ENCODE results near the gene ANGPTL2.

The ANGPTL2 gene

GRCh38 chr9:127045148-127045547, 77.3 kb downstream of the ANGPTL2 start:
- DNase-seq = no peak

- DNase-seq = no peak
Measured at GRCh38 chr9:127039492-127039891, 82.9 kb downstream of the ANGPTL2 start.

GRCh38 chr9:127038531-127038930, 83.9 kb downstream of the ANGPTL2 start:
- DNase-seq = no peak

Measured in EL (cell line).